NCI-H2227 (cell line): ENCODE results near the gene SLC16A7.

ENCODE experiments used
- DNase-seq: peaks from one replicate; lab custom pipeline; 2025; ENCODE audit not compliant: unreplicated experiment; lab: John Stamatoyannopoulos, UW

SLC16A7 gene

DNA sequence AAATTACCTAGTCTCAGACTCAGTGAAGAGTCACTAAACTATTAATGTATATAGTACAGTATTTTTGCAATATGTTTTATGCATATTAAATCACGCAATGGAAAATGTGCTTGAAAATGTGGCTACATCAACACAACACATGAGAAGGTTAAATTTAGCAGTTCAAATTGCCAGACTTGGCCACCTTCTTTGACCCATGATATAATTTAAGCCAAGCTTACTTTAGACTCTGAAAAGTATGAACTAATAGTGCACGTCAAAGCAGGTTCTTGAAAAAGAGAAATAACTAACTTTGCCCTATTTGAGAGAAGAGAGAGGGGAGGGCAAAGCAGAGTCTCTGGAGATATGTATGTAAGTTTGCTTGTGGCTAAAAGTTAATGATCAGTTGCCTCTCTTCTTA, 68.7 kb downstream of the SLC16A7 start:
- DNase-seq, result no peak

GRCh38 chr12:59665701-59666100, 69.9 kb downstream of the SLC16A7 start:
- DNase-seq, result no peak

- DNase-seq, result no peak
Measured at GRCh38 chr12:59668674-59669073, 72.8 kb downstream of the SLC16A7 start.

- no peak for DNase-seq
Measured at GRCh38 chr12:59672273-59672672, 76.4 kb downstream of the SLC16A7 start.

DNA sequence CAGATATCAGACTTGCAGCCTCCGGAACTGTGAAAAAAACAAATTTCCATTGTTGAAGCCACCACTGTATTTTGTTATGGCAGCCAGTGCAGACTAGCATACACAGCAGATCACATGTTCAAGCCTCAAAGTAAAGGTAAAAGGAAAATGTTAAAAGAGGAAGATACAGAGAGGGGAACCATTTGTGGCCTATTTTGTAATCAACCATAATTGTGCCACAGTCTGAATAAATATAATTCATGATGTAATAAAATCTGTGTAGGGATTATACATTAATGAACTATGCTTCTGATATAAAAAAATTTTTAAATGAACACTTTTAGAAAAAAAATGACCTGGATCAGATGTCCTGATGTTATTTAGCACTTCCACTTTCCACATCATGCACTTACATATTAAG, 79.6 kb downstream of the SLC16A7 start:
- DNase-seq, result no peak

DNA sequence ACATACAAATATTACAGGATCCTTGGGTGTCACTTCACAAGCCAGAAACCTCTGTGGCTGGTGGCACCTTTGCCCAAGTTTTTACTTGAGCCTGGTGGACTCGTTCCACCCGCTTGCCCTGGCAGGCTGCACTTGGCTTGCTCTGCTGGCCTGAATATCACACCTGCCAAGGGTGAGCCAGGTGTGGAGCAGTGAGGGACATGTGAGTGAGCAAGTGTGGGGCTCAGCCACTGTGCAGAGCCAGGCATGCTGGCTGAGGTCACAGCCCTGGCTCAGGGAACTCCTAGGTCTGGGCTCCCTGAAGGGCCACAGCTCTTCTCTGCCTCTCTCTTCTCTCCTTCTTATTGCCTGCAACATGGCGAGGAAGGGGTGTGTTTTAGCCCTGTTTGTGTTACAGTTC, 82.0 kb downstream of the SLC16A7 start:
- DNase-seq, result no peak

GRCh38 chr12:59678759-59679411, 83.1 kb downstream of the SLC16A7 start:
- DNase-seq, result no peak

DNA sequence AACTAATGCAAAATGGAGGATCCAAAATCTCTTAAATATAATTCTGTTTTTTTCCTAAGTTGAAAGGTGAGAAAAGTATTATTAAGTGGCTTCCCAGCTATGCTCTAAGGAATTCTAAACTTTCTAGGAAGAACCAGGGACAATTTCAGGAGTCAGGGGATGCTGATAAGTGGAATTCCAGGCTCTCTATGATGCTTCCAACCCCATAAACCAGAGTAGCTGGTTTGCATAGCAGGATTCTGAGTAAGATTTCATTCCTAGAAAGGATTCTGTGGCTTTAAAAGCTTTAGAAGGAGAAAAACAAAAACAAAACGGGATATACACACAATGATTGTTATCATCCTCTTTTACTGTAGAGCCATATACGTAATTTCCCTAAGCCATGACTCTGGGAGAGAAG, 93.9 kb downstream of the SLC16A7 start:
- no peak for DNase-seq

DNA sequence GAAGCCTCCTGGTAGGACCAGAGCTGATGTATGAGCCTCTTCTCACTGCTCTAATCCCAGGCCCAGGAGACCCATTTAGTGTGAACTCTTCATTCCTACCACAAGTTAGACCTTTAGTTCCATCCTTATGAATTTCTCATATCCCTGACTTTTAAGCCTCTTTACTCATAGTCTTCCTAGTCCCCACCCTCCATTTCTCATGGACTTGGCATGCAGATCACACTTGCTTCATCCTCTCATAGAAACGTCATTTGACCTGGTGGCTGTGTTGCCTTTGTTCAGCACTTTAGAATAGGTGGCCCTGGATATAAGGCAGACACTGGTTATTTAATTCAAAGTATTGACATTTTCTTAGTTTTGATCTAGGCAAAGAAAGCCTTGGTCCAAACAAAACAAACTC, 99.5 kb downstream of the SLC16A7 start:
- no peak for DNase-seq

DNA sequence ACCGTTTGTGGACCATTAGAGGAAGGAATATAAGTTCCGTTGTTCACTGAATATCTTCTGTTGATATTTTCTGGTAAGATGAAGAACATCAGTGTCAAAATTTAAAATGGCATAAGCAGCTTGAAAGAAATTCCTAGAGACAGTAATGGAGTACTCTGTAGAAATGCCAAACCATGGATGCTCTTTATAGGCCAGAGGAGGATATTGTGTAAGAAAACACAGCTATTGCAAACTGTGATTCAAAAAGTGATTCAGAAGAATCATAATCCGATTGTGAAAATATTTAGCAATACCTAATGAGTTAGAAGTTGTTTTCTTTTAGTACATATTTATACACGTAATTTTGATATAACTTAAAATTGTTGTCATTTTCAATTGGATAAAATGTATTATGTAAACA, 102.8 kb downstream of the SLC16A7 start:
- DNase-seq, result no peak

DNA sequence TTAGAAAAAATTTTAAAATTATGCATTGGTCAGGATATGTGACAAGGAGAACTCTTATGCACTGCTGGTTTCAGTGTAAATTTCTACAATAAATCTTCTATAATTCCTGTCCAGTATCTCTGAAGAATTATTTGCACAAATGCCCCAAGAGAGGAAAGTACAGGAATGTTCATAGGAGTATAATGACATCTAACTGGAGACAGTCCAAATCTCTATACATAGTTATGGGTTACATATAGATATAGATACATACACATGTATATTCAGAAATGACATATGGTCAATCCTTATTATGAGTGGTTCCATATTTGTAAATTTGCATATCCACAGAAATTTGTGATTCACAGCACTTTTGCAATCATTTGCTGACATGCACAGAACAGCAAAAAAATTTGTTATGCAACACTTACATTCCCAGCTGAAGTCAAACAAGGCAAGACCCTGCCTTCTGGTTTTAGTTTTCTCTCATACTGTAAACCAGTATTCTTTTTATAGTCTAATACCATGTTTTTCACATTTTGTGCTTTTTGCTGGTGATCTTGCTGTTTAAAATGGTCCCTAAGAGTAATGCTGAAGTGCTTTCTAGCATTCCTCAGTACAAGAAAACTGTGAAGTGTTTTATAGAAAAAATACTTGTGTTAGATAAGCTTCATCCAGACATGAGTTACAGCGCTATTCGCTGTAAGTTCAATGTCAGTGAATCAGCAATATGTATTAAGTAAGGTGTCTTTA, 103.8 kb downstream of the SLC16A7 start:
- no peak for DNase-seq

GRCh38 chr12:59700153-59700450, 104.3 kb downstream of the SLC16A7 start:
- DNase-seq, result no peak

DNA sequence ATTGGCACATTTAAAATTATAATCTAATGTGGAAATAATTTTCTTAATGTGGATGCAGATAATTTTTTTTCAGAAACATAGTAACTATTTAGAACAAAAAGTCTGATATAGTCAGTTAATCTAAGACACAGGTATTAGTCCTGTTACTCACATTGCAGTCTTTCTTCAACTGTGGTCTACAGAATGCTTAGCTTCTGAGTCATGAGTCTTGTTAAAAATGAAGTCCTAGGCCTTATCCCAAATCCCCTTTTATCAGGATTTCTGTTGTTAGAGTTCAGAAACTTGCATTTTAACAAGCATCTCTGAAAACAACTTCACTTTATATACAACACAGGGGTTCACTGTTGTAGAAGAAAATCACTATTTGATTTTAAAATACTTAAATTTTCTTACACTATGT, 112.2 kb downstream of the SLC16A7 start:
- DNase-seq, result no peak

DNA sequence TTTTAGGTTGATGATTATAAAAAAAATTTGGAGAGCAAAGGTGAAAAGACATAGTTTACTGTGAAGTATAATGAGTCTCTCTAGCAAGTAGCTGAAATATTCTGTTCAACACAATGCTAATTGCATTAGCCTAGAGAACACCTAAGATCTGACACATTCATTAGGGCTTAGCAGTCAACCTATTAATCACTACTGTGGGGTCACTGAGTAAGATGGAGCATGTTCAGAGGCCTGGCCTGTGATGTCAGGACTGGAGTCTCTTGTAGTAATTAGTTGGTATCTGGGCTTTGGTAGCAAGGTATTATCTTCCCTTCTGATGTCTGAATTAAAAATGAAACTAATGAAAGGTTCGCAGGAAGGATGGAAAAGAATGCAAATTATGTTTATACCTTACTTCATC, 112.7 kb downstream of the SLC16A7 start:
- no peak for DNase-seq

DNA sequence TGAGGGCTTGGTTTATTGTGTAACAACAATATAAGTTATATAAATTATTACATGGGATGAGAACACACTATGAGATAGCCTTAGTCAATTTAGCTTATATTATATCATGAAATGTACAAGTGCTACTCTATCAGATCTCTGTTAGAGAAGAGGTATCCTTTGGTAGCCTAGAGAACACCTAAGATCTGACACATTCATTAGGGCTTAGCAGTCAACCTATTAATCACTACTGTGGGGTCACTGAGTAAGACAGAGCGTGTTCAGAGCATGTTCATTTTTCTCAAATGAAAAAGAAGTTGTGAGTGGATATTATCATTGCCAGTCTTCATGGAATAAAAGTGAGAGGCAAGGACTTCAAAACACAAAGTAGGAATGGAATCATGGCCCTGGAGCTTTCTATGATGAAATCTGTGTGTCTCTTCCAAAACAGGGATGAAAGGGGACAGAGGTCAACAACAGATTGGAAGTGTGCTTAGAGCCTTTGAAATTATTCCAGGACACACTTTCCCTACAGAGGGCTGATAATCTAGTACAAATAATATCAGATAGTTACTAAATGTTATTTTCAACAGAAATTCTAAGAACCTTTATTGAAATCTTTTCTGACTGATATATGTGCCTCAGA, 114.3 kb downstream of the SLC16A7 start:
- DNase-seq, result no peak

DNA sequence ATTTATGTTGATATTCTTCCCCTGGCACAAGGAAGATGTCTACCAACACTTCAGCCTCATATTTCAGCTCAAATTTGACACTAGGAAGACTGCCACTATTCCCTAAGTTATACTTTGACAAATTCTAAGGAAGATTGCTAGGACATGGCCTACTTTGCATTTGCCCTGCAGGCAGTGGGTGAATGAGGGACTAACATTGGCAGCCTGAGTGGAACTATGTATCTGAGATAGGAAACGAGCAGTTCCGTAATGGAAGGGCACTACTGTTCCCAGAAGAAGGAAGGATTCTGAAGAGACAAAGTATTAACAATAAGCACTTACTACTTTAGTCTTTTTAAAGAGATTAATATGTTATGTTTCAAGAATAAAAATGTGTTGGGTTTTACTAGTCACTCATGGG, 115.1 kb downstream of the SLC16A7 start:
- DNase-seq, result no peak

GRCh38 chr12:59715434-59715833, 119.6 kb downstream of the SLC16A7 start:
- no peak for DNase-seq

DNA sequence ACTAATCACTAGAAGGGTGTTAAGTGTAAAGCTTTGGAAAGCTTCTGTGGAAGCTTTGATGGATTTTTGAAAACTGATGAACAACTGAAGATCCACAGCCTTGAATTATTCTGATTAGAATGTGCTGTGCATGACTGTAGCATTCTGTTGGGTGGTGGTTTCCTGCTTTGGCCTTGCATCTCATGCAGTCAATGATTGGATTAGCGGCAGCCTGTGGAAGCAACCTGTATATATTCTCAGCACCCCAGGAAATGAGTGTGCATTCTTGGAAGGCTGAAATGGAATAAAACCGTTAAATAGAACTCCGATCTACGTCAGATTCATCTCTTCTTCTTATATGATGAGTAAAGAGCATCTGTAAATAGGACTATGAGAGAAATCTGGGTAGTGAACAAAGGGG, 120.2 kb downstream of the SLC16A7 start:
- no peak for DNase-seq

DNA sequence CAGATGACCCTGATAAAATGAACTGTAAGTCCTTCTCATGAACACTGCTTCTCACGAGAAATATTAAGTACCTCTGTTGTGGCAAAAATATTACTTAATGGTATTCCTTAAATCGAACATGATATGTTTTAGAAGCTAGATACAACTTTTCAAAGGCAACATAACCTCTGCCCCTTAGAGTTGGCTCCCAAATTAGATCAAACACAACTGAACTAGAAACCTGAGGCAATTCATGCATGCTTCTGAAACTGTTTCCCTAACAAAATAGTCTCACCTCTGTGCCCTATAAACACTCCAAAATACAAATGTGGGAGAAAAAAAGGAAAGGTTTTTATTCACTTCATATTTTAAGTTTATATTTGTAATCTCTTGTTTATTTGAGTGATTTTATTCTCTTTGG, 121.6 kb downstream of the SLC16A7 start:
- DNase-seq, result no peak

GRCh38 chr12:59719701-59720100, 123.9 kb downstream of the SLC16A7 start:
- DNase-seq, result no peak

DNA sequence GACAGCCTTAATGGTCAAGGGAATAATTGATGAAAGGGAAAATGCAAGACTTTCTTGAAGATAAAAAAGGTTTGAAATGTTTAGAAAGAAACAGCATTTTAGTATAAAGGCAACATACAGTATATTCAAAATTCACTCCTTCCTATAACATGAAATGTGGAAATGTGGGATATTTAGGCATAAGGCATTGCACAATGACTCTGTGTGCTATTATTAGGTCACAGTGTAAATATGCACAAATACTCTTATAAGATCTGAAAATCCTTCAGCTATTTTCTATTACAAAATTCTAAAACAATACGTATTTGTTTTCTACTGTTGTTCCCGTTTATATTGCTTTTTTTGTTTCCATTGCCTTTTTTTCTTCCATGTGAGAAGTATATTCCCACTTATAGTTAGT, 127.7 kb downstream of the SLC16A7 start:
- DNase-seq, result no peak

DNA sequence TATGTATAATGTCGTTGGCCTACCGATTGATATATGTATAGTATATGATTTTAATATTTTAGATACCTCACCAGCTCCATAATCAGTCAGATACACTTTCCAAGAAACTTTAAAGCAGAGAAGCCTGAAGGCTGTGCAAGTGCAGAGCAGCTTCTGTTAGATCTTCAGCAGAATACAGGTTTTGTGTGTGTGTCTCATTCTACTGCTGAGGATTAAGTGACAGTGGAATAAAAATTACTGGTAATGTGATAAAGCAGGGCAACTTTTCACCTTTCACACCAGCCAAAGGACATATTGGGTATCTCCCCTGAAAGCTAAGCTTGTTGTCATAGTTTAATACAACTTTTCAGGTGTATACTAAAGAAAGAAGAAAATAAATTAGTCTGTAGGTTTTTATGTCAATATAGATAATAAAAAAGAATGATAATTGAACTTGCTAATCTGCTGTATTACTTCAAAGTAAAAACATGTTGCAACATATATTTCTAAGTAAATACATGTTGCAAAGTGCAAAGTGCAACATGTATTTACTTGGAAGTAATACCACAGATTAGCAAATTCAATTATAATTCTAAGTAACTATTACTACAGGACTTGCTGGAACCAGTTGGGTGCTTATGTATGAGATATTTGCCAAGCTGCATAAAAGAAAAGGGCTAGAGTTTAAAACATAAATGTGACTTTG, 128.3 kb downstream of the SLC16A7 start:
- no peak for DNase-seq
